ENCODE results near the gene XPR1.
"Not testable (repeated sequence)": the region's sequence is repeated elsewhere in the genome, so short reads cannot be mapped to it uniquely, and the experiment has no call there.

Gene XPR1

GRCh38 chr1:180652792-180653191 is 21.0 kb downstream of the XPR1 start:
- H3K4me3 ChIP-seq (ENCODE audit: low read length): no peak overlapping the region
- no peak overlapping the region for H3K9ac ChIP-seq (ENCODE audit: low read length)
- H3K27ac ChIP-seq (ENCODE audit: low read length): no peak overlapping the region
- H3K4me1 ChIP-seq (ENCODE audit: control insufficient read depth, low read depth, low read length): no peaks in the 10 kb centered on the region
- no peaks in the 10 kb centered on the region for H3K9me3 ChIP-seq (ENCODE audit: control insufficient read depth, low read depth, low read length)
- H3K27me3 ChIP-seq (ENCODE audit: control insufficient read depth, insufficient read depth, low read length): no peaks in the 10 kb centered on the region
- H3K36me3 ChIP-seq (ENCODE audit: control insufficient read depth, low read depth, low read length): no peaks in the 10 kb centered on the region

GRCh38 chr1:180662709-180663108 is 30.9 kb downstream of the XPR1 start:
- peaks cover 4% of the 10 kb centered on the region for H3K9me3 ChIP-seq (ENCODE audit: control insufficient read depth, low read depth, low read length)
- no peaks in the 10 kb centered on the region for H3K36me3 ChIP-seq (ENCODE audit: control insufficient read depth, low read depth, low read length)
- H3K4me1 ChIP-seq (ENCODE audit: control insufficient read depth, low read depth, low read length): no peaks in the 10 kb centered on the region
- no peak overlapping the region for H3K9ac ChIP-seq (ENCODE audit: low read length)
- no peak overlapping the region for H3K27ac ChIP-seq (ENCODE audit: low read length)
- H3K4me3 ChIP-seq (ENCODE audit: low read length): no peak overlapping the region
- H3K27me3 ChIP-seq (ENCODE audit: control insufficient read depth, insufficient read depth, low read length): no peaks in the 10 kb centered on the region

- H3K9me3 ChIP-seq (ENCODE audit: control insufficient read depth, low read depth, low read length): no peaks in the 10 kb centered on the region
- H3K27me3 ChIP-seq (ENCODE audit: control insufficient read depth, insufficient read depth, low read length): no peaks in the 10 kb centered on the region
- no peak overlapping the region for H3K4me3 ChIP-seq (ENCODE audit: low read length)
- H3K27ac ChIP-seq (ENCODE audit: low read length): no peak overlapping the region
- H3K36me3 ChIP-seq (ENCODE audit: control insufficient read depth, low read depth, low read length): no peaks in the 10 kb centered on the region
- H3K9ac ChIP-seq (ENCODE audit: low read length): no peak overlapping the region
- H3K4me1 ChIP-seq (ENCODE audit: control insufficient read depth, low read depth, low read length): peaks cover 8% of the 10 kb centered on the region
These were observed 38.9 kb downstream of the XPR1 start for GRCh38 chr1:180670681-180671080.

- H3K9ac ChIP-seq (ENCODE audit: low read length): no peak overlapping the region
- peaks cover 15% of the 10 kb centered on the region for H3K4me1 ChIP-seq (ENCODE audit: control insufficient read depth, low read depth, low read length)
- no peaks in the 10 kb centered on the region for H3K9me3 ChIP-seq (ENCODE audit: control insufficient read depth, low read depth, low read length)
- no peaks in the 10 kb centered on the region for H3K27me3 ChIP-seq (ENCODE audit: control insufficient read depth, insufficient read depth, low read length)
- no peak overlapping the region for H3K4me3 ChIP-seq (ENCODE audit: low read length)
- no peaks in the 10 kb centered on the region for H3K36me3 ChIP-seq (ENCODE audit: control insufficient read depth, low read depth, low read length)
- no peak overlapping the region for H3K27ac ChIP-seq (ENCODE audit: low read length)
These were observed 40.3 kb downstream of the XPR1 start for GRCh38 chr1:180672105-180672504.

- Histone ChIP-seq H3K27ac (ENCODE audit: low read length) (no peak overlapping the region), H3K36me3 (ENCODE audit: control insufficient read depth, low read depth, low read length) (no peaks in the 10 kb centered on the region), H3K9ac (ENCODE audit: low read length) (no peak overlapping the region), H3K27me3 (ENCODE audit: control insufficient read depth, insufficient read depth, low read length) (no peaks in the 10 kb centered on the region), H3K9me3 (ENCODE audit: control insufficient read depth, low read depth, low read length) (no peaks in the 10 kb centered on the region), H3K4me1 (ENCODE audit: control insufficient read depth, low read depth, low read length) (peaks cover 15% of the 10 kb centered on the region), H3K4me3 (ENCODE audit: low read length) (no peak overlapping the region)
These were observed 40.7 kb downstream of the XPR1 start for GRCh38 chr1:180672505-180672904.

- Histone ChIP-seq H3K9me3 (ENCODE audit: control insufficient read depth, low read depth, low read length) (no peaks in the 10 kb centered on the region), H3K27ac (ENCODE audit: low read length) (peak overlapping the region; percentile 37), H3K9ac (ENCODE audit: low read length) (no peak overlapping the region), H3K4me1 (ENCODE audit: control insufficient read depth, low read depth, low read length) (peaks cover 15% of the 10 kb centered on the region), H3K27me3 (ENCODE audit: control insufficient read depth, insufficient read depth, low read length) (no peaks in the 10 kb centered on the region), H3K36me3 (ENCODE audit: control insufficient read depth, low read depth, low read length) (no peaks in the 10 kb centered on the region), H3K4me3 (ENCODE audit: low read length) (no peak overlapping the region)
These were observed 43.0 kb downstream of the XPR1 start for GRCh38 chr1:180674603-180675530.

GRCh38 chr1:180675586-180675985 is 43.8 kb downstream of the XPR1 start:
- Histone ChIP-seq H3K27me3 (ENCODE audit: control insufficient read depth, insufficient read depth, low read length) (no peaks in the 10 kb centered on the region), H3K9me3 (ENCODE audit: control insufficient read depth, low read depth, low read length) (no peaks in the 10 kb centered on the region), H3K27ac (ENCODE audit: low read length) (peak overlapping the region; percentile 37), H3K9ac (ENCODE audit: low read length) (no peak overlapping the region), H3K4me1 (ENCODE audit: control insufficient read depth, low read depth, low read length) (peaks cover 15% of the 10 kb centered on the region), H3K4me3 (ENCODE audit: low read length) (no peak overlapping the region), H3K36me3 (ENCODE audit: control insufficient read depth, low read depth, low read length) (no peaks in the 10 kb centered on the region)

- no peak overlapping the region for H3K9ac ChIP-seq (ENCODE audit: low read length)
- peaks cover 8% of the 10 kb centered on the region for H3K4me1 ChIP-seq (ENCODE audit: control insufficient read depth, low read depth, low read length)
- H3K9me3 ChIP-seq (ENCODE audit: control insufficient read depth, low read depth, low read length): no peaks in the 10 kb centered on the region
- no peaks in the 10 kb centered on the region for H3K36me3 ChIP-seq (ENCODE audit: control insufficient read depth, low read depth, low read length)
- no peak overlapping the region for H3K4me3 ChIP-seq (ENCODE audit: low read length)
- no peaks in the 10 kb centered on the region for H3K27me3 ChIP-seq (ENCODE audit: control insufficient read depth, insufficient read depth, low read length)
- no peak overlapping the region for H3K27ac ChIP-seq (ENCODE audit: low read length)
These were observed 48.8 kb downstream of the XPR1 start for GRCh38 chr1:180680558-180681144.

GRCh38 chr1:180683117-180683516 is 51.3 kb downstream of the XPR1 start:
- not testable (repeated sequence) for H3K27ac ChIP-seq (ENCODE audit: low read length); H3K36me3 ChIP-seq (ENCODE audit: control insufficient read depth, low read depth, low read length); H3K9me3 ChIP-seq (ENCODE audit: control insufficient read depth, low read depth, low read length); H3K4me3 ChIP-seq (ENCODE audit: low read length); H3K9ac ChIP-seq (ENCODE audit: low read length); H3K27me3 ChIP-seq (ENCODE audit: control insufficient read depth, insufficient read depth, low read length); H3K4me1 ChIP-seq (ENCODE audit: control insufficient read depth, low read depth, low read length)

- H3K36me3 ChIP-seq (ENCODE audit: control insufficient read depth, low read depth, low read length): no peaks in the 10 kb centered on the region
- H3K27ac ChIP-seq (ENCODE audit: low read length): no peak overlapping the region
- no peak overlapping the region for H3K9ac ChIP-seq (ENCODE audit: low read length)
- no peaks in the 10 kb centered on the region for H3K9me3 ChIP-seq (ENCODE audit: control insufficient read depth, low read depth, low read length)
- no peak overlapping the region for H3K4me3 ChIP-seq (ENCODE audit: low read length)
- no peaks in the 10 kb centered on the region for H3K27me3 ChIP-seq (ENCODE audit: control insufficient read depth, insufficient read depth, low read length)
- H3K4me1 ChIP-seq (ENCODE audit: control insufficient read depth, low read depth, low read length): peaks cover 10% of the 10 kb centered on the region
These were observed 59.6 kb downstream of the XPR1 start for GRCh38 chr1:180691322-180691913.

GRCh38 chr1:180693564-180694244 is 61.9 kb downstream of the XPR1 start:
- Histone ChIP-seq H3K9ac (ENCODE audit: low read length) (no peak overlapping the region), H3K4me3 (ENCODE audit: low read length) (no peak overlapping the region), H3K27me3 (ENCODE audit: control insufficient read depth, insufficient read depth, low read length) (no peaks in the 10 kb centered on the region), H3K36me3 (ENCODE audit: control insufficient read depth, low read depth, low read length) (no peaks in the 10 kb centered on the region), H3K4me1 (ENCODE audit: control insufficient read depth, low read depth, low read length) (peaks cover 10% of the 10 kb centered on the region), H3K27ac (ENCODE audit: low read length) (no peak overlapping the region), H3K9me3 (ENCODE audit: control insufficient read depth, low read depth, low read length) (peaks cover 8% of the 10 kb centered on the region)
